Lower leg skin (tissue), 3 donors: Measurements from ENCODE around the gene TRAPPC3.

Source experiments
- POLR2A ChIP-seq, 2 donors: fragments of 450-650 bp; IDR thresholded peaks; one replicate each; pipeline ENCODE4 v1.6.1; 2016 to 2017; ENCODE audit warnings: antibody characterized with exemption in 2 of 2, mild to moderate bottlenecking in 1 of 2, moderate library complexity in 1 of 2
- TF ChIP-seq, protein P1 (sequence below), 3 donors: fragments of 450-650 bp; IDR thresholded peaks; one replicate each; pipeline ENCODE4 v1.5.1; 2016; ENCODE audit warnings: antibody characterized with exemption in 3 of 3, mild to moderate bottlenecking in 3 of 3, moderate library complexity in 2 of 3

DNA sequence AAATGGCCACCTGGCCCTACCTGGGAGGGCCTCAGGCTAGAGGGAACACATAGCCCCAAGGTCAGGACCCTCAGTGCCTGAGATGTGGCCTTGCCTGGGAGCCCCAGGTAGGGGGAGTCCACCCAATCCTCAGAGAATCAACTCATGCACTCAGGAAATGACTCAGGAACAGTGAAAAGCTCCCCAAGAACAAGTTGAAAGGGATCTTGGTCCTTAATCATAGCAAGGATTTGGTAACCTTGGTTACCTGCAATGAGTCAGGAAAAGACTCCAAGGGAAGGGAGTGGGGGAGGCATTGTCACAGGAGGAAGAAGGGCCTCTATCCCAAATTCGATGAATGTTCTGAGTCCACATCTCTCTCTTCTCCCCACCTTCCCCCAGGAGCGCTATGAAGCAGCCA is 23.7 kb upstream of the TRAPPC3 start:
- TF ChIP-seq, protein P1, sequence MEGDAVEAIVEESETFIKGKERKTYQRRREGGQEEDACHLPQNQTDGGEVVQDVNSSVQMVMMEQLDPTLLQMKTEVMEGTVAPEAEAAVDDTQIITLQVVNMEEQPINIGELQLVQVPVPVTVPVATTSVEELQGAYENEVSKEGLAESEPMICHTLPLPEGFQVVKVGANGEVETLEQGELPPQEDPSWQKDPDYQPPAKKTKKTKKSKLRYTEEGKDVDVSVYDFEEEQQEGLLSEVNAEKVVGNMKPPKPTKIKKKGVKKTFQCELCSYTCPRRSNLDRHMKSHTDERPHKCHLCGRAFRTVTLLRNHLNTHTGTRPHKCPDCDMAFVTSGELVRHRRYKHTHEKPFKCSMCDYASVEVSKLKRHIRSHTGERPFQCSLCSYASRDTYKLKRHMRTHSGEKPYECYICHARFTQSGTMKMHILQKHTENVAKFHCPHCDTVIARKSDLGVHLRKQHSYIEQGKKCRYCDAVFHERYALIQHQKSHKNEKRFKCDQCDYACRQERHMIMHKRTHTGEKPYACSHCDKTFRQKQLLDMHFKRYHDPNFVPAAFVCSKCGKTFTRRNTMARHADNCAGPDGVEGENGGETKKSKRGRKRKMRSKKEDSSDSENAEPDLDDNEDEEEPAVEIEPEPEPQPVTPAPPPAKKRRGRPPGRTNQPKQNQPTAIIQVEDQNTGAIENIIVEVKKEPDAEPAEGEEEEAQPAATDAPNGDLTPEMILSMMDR (IDR thresholded peaks at IDR 0.05), result no peak
- TF ChIP-seq POLR2A (IDR thresholded peaks at IDR 0.05), result no peak
